ENCODE results near the gene PUDP.
"Not testable (repeated sequence)": the region's sequence is repeated elsewhere in the genome, so short reads cannot be mapped to it uniquely, and the experiment has no call there.

Gene PUDP

DNA sequence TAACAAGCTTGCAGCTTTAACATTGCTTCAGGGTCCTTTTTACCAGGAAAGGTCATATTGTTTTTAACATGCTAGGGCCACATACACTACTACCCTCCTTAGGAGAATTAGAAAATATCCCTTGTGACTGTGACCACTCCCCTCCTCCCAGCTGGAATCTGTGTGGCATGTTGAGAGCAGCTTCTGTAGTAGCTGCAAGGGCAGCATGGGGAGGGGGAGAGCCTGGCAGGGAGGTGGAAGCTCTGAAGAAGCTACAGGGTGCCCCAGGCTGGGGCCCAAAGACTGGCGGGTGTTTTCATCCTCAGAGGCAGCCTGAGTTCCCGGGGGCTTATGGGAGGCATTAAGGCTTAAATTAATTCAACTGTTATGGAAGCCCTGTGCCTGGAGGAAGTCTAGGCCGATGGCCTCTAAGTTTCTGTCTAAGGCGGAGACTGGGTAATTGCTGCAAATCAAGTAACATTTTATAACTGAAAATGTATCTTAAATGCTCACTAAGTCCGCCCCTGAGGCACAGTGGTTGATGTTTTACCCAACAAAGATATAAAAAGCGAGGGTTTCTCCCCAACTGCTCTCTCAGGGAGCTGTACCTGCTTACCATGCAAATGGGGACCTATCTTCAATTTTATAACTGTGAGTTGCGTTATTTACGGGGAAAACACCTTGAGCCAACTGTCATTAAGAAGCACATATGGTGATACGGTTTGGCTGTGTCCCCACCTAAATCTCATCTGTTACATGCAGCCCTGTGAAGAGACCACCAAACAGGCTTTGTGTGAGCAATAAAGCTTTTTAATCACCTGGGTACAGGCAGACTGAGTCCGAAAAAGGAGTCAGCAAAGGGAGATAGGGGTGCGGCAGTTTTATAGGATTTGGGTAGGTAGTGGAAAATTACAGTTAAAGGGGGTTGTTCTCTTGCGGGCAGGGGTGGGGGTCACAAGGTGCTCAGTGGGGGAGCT lies 37.8 kb downstream of the PUDP start:
- peaks cover 0 to 31% (median 21%) of the 10 kb centered on the region in 11 experiments; a peak in 14 of 22 replicates for H3K9me3 ChIP-seq (replicated peaks in 1 of 11)
- H3K4me3 ChIP-seq, result peak overlapping the region; percentile 38 to 62 (median 52); a peak in 18 of 20 replicates
- TF ChIP-seq Cebpa-rat (IDR thresholded peaks at IDR 0.05), result no peak
- peak overlapping the region; percentile 84 to 96 (median 90) for H3K4me2 ChIP-seq
- H3K4me1 ChIP-seq, result peaks cover 47 to 83% (median 72%) of the 10 kb centered on the region in 10 experiments
- H3K27ac ChIP-seq, result peak overlapping the region; percentile 67 to 98 (median 95); a peak in 21 of 22 replicates
- H3K36me3 ChIP-seq, result peaks cover 14 to 48% (median 36%) of the 10 kb centered on the region in 11 experiments; a peak in 21 of 22 replicates
- H3K9ac ChIP-seq, result peak overlapping the region; percentile 71 to 89 (median 85)
- H3K27me3 ChIP-seq, result no peaks in the 10 kb centered on the region
- no peaks in the 10 kb centered on the region for H4K20me1 ChIP-seq

DNA sequence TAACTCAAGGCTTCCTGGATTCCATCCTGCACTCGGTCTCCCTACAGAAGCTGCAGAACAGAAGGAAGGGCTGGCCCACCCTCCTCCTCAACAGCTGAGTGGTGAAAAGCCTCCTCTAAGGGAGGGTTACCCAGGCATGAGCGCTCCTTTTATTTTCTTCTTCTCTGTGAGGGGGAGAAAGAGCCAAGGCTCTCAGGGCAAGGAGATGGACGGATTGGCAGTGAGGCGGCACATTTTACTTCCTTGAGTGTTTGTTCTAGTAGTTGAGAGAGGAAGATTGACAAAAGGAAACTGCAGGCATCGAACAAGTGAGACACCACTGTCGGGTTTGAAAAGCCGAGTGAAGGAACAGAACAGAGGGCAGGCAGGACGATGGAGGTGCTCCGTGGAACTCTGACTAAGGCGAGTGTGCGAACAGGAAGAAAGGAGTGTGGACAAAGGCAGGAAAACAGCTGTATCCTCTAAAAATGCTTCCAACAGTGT lies 38.9 kb downstream of the PUDP start:
- peak overlapping the region; percentile 84 to 96 (median 90) for H3K4me2 ChIP-seq
- peak overlapping the region; percentile 71 to 89 (median 85) for H3K9ac ChIP-seq
- peak overlapping the region; percentile 67 to 98 (median 95); a peak in 21 of 22 replicates for H3K27ac ChIP-seq

DNA sequence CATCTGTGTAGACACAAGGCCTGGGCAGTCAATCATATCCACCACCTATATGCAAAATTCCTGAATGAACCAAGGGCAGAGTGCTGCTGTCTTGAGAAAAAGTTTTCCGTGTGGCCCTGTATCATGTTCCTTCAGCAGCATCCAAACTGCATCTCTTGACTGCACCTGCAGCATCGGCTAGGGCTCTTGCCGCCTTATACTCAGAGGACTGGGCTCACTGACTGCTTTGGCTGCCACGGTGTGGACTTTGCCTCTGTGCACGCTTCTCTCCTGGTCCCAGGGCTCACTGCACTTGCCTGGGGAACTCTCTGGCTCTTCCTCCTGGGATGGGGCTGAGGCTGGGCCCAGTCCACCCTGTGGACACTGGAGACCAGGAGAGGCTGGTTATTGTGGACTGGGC lies 39.9 kb downstream of the PUDP start:
- Histone ChIP-seq H3K4me2 (peak overlapping the region; percentile 84 to 96 (median 90)), H3K9me3 (replicated peaks in 1 of 11) (peaks cover 5 to 32% (median 25%) of the 10 kb centered on the region in 11 experiments), H3K4me1 (peaks cover 47 to 76% (median 66%) of the 10 kb centered on the region in 10 experiments), H3K4me3 (peak overlapping the region in 4 of 10 experiments; percentile 49 to 62 (median 54); a peak in 6 of 20 replicates), H3K9ac (peak overlapping the region in 9 of 11 experiments; percentile 83 to 89 (median 86); a peak in 17 of 22 replicates), H3K27ac (peak overlapping the region; percentile 67 to 98 (median 95); a peak in 21 of 22 replicates), H4K20me1 (no peaks in the 10 kb centered on the region), H3K36me3 (peaks cover 32 to 51% (median 39%) of the 10 kb centered on the region in 11 experiments), H3K27me3 (no peaks in the 10 kb centered on the region)
- TF ChIP-seq Cebpa-rat (IDR thresholded peaks at IDR 0.05), result no peak

More for the DNA sequence above, 38.9 kb downstream of the PUDP start:
- no peak for TF ChIP-seq Cebpa-rat (IDR thresholded peaks at IDR 0.05)
- Histone ChIP-seq H3K36me3 (peaks cover 24 to 51% (median 38%) of the 10 kb centered on the region in 11 experiments), H3K4me1 (peaks cover 47 to 80% (median 71%) of the 10 kb centered on the region in 10 experiments), H3K9me3 (replicated peaks in 1 of 11) (peaks cover 0 to 32% (median 23%) of the 10 kb centered on the region in 11 experiments; a peak in 17 of 22 replicates), H3K27me3 (no peaks in the 10 kb centered on the region), H4K20me1 (no peaks in the 10 kb centered on the region), H3K4me3 (peak overlapping the region; percentile 38 to 62 (median 52))

DNA sequence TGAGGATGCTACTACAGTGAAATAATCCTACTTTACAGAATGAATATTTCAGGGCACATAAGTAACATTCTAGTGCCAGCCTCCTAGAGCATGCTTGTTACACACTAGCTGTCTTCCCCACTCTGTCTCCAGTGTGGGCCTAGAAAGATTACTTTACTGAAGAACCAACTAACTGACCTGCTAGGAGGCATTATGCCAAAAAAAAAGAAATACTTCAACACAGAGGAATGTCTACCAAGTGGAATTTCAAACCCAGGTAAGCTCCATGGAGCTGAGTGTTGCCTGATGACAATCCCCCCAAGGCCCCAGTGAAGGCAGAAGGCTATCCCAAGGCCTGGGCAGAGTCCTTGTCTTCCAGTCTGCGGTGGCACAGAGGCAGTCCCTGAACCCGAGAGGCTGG lies 41.3 kb downstream of the PUDP start:
- Histone ChIP-seq H3K4me1 (peaks cover 45 to 62% (median 54%) of the 10 kb centered on the region in 10 experiments), H4K20me1 (no peaks in the 10 kb centered on the region), H3K36me3 (peaks cover 30 to 56% (median 46%) of the 10 kb centered on the region in 11 experiments), H3K9ac (peak overlapping the region in 4 of 11 experiments; percentile 15 to 37 (median 28); a peak in 1 of 22 replicates), H3K27me3 (no peaks in the 10 kb centered on the region), H3K4me3 (no peak overlapping the region), H3K27ac (peak overlapping the region in 9 of 11 experiments; percentile 91 to 98 (median 96); a peak in 16 of 22 replicates), H3K4me2 (peak overlapping the region in 8 of 11 experiments; percentile 84 to 96 (median 89); a peak in 9 of 22 replicates), H3K9me3 (replicated peaks in 1 of 11) (peaks cover 7 to 29% (median 23%) of the 10 kb centered on the region in 11 experiments)
- no peak for TF ChIP-seq Cebpa-rat (IDR thresholded peaks at IDR 0.05)

DNA sequence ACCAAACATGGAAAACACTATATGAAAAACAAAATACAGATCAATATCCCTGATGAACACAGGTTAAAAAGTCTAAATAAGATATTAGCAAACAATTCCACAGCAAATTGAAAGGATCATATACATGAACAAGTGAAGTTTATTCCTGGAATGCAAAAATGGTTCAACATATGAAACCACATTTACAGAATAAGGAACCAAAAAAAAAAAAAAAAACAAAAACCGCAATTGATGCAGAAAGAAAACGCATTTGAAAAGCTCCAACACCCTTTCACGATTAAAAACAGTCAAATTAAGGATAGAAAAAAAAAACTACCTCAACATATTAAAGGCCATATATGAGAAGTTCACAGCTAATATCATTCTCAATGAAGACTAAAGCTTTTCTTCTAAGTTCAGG lies 45.8 kb downstream of the PUDP start:
- no peak overlapping the region; a peak in 1 of 22 replicates for H3K4me2 ChIP-seq
- H3K4me1 ChIP-seq, result peaks cover 3 to 34% (median 15%) of the 10 kb centered on the region in 10 experiments; a peak in 14 of 20 replicates
- peaks cover 7 to 38% (median 23%) of the 10 kb centered on the region in 11 experiments for H3K9me3 ChIP-seq (replicated peaks in 1 of 11)
- H3K9ac ChIP-seq, result no peak overlapping the region
- no peak for TF ChIP-seq Cebpa-rat (IDR thresholded peaks at IDR 0.05)
- H3K36me3 ChIP-seq, result peaks cover 52 to 90% (median 84%) of the 10 kb centered on the region in 11 experiments
- no peak overlapping the region for H3K27ac ChIP-seq
- H4K20me1 ChIP-seq, result no peaks in the 10 kb centered on the region
- H3K4me3 ChIP-seq, result no peak overlapping the region
- H3K27me3 ChIP-seq, result no peaks in the 10 kb centered on the region

DNA sequence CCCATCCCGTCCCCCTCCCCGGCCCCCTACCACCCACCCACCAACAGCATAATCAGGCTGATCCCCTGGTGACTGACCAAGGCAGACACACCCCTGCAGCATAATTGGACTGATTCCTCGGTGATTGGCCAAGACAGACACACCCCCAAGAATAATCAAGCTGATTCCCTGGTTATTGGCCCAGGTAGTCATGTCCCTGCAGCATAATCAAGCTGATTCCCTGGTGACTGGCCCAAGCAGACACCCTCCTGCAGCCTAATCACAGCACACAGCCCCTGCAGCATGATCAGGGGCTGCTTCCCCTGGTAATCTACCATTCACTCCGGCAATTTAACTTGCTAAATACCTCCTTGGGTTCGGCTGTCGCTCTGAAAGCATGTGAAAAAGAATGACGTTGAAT lies 47.9 kb downstream of the PUDP start:
- TF ChIP-seq Cebpa-rat (IDR thresholded peaks at IDR 0.05), result no peak
- Histone ChIP-seq H3K27me3 (no peaks in the 10 kb centered on the region), H3K4me3 (no peak overlapping the region), H3K4me2 (no peak overlapping the region), H4K20me1 (no peaks in the 10 kb centered on the region), H3K27ac (no peak overlapping the region; a peak in 1 of 22 replicates), H3K36me3 (peaks cover 63 to 98% (median 90%) of the 10 kb centered on the region in 11 experiments), H3K9me3 (replicated peaks in 1 of 11) (peaks cover 7 to 47% (median 30%) of the 10 kb centered on the region in 11 experiments), H3K4me1 (peaks cover 0 to 17% (median 5%) of the 10 kb centered on the region in 10 experiments; a peak in 11 of 20 replicates), H3K9ac (no peak overlapping the region)

DNA sequence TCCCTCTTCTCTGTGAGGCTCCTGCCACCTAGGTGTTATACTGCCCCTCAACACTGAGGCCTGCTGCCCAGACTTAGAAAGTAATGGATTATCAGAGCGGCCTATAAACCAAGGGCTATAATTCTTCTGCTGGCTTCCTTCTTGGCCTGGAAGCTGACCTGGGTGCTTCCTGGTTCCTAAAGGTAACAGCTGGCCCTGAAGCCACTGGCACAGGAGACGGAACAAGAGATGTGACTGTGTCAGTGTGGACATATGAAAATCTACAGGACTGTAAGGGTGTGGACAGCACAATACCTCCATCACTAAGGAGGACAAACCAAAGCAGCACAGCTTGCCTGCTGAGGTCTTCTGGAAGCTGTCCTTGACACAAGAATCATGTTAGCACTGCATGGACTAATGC lies 52.3 kb downstream of the PUDP start:
- not testable (repeated sequence) for H3K4me2 ChIP-seq, H4K20me1 ChIP-seq, H3K4me3 ChIP-seq, H3K27me3 ChIP-seq, H3K9ac ChIP-seq
- peaks cover 0 to 27% (median 15%) of the 10 kb centered on the region in 11 experiments; a peak in 16 of 22 replicates for H3K9me3 ChIP-seq (replicated peaks in 1 of 11)
- peaks cover 14 to 32% (median 23%) of the 10 kb centered on the region in 10 experiments for H3K4me1 ChIP-seq
- H3K36me3 ChIP-seq, result peaks cover 45 to 75% (median 70%) of the 10 kb centered on the region in 11 experiments
- peak overlapping the region in 1 of 11 experiments; percentile 12; a peak in 1 of 22 replicates for H3K27ac ChIP-seq

DNA sequence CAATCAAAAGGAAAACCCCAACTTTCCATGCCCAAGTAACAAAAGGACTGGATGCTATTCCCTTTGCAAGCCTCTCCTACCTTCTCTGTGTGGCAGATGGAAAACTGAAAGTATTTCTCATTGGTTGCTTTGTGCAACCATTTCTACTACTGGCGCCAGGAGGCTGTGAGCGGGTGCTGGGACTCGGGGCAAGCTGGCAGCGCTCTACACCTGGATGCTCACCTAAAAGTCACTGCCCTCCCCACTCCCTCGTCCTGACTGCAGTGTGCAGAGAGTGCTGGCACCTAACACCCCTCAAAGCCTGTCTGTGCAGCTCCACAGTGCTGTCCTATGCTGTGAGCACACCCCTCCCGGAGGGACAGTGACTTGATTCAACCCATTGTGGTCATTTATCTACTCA lies 54.6 kb downstream of the PUDP start:
- Histone ChIP-seq H3K9me3 (replicated peaks in 1 of 11) (peaks cover 0 to 27% (median 15%) of the 10 kb centered on the region in 11 experiments; a peak in 16 of 22 replicates), H3K27ac (peak overlapping the region in 2 of 11 experiments; percentile 2 to 25; a peak in 2 of 22 replicates), H3K4me2 (peak overlapping the region in 6 of 11 experiments; percentile 10 to 48 (median 16); a peak in 6 of 22 replicates), H3K4me3 (no peak overlapping the region), H3K9ac (no peak overlapping the region), H3K36me3 (peaks cover 39 to 54% (median 50%) of the 10 kb centered on the region in 11 experiments), H3K4me1 (peaks cover 27 to 49% (median 40%) of the 10 kb centered on the region in 10 experiments), H4K20me1 (peaks cover 0 to 4% (median 0%) of the 10 kb centered on the region in 11 experiments; a peak in 1 of 22 replicates), H3K27me3 (no peaks in the 10 kb centered on the region)
- TF ChIP-seq Cebpa-rat (IDR thresholded peaks at IDR 0.05), result no peak
